SK-N-SH (cell line): ENCODE results near the gene OR10G3. TPM values are rescaled to one million over a fixed set of nuclear protein-coding genes. Genes with fewer than 3 reads are reported as not detected.

Source experiments
- CTCF ChIA-PET: fragments of 300-600, 350-600 bp; formaldehyde crosslinking; extraction: SDS; loops from one replicate; lab custom pipeline; 2021; lab: Yijun Ruan, JAX
- POLR2A ChIA-PET: fragments of 350-600 bp; sonication (Branson Sonifier 250); formaldehyde crosslinking; extraction: SDS; loops from one replicate; lab custom pipeline; 2020; ENCODE audit warnings: antibody characterized with exemption, inconsistent platforms; lab: Yijun Ruan, JAX
- DNase-seq: peaks from one replicate; pipeline ENCODE4 v3.0.0; 2012
- H2AFZ ChIP-seq: fragments of 200-600 bp; sonication (generic); 2 replicates; pipeline ENCODE4 v1.8.1; 2016; ENCODE audit warnings: antibody characterized with exemption, mild to moderate bottlenecking, low read depth
- H3F3A ChIP-seq: fragments of 200-600 bp; sonication (generic); replicated peaks from 2 replicates; pipeline ENCODE3; 2016; ENCODE audit warnings: antibody characterized with exemption, mild to moderate bottlenecking; ENCODE audit not compliant: insufficient read depth
- H3K27ac ChIP-seq, 2 experiments: fragments of 200-500 bp in 1 of 2; fragments of 200-600 bp in 1 of 2; sonication (Bioruptor generic) in 1 of 2; sonication (generic), shearing (Covaris generic) in 1 of 2; 2 replicates each; pipeline versions ENCODE4 v1.5.1 to v1.6.1; 2014 to 2016; ENCODE audit warnings: low read depth in 2 of 2, inconsistent platforms in 1 of 2, low read length in 1 of 2, mild to moderate bottlenecking in 1 of 2, mixed read lengths in 1 of 2
- H3K27me3 ChIP-seq: fragments of 200-600 bp; sonication (generic), shearing (Covaris generic); 2 replicates; pipeline ENCODE4 v1.6.1; 2016; ENCODE audit warnings: mixed run types; ENCODE audit not compliant: insufficient read depth
- H3K36me3 ChIP-seq, 2 experiments: fragments of 200-500 bp in 1 of 2; fragments of 200-600 bp in 1 of 2; sonication (Bioruptor generic) in 1 of 2; sonication (generic) in 1 of 2; replicated peaks in 1 of 2; 2 replicates each; pipeline versions ENCODE3 to v1.5.1; 2014 to 2016; ENCODE audit warnings: low read length in 1 of 2, mild to moderate bottlenecking in 1 of 2; ENCODE audit not compliant: insufficient read depth in 2 of 2, control insufficient read depth in 1 of 2
- H3K4me1 ChIP-seq, 2 experiments: fragments of 200-500 bp in 1 of 2; fragments of 200-600 bp in 1 of 2; sonication (Bioruptor generic) in 1 of 2; sonication (generic), shearing (Covaris generic) in 1 of 2; 2 replicates each; pipeline versions ENCODE4 v1.5.1 to v1.6.1; 2014 to 2016; ENCODE audit warnings: low read depth in 1 of 2, low read length in 1 of 2, mixed run types in 1 of 2; ENCODE audit not compliant: insufficient read depth in 2 of 2, control insufficient read depth in 1 of 2
- H3K4me2 ChIP-seq: fragments of 200-600 bp; sonication (generic), shearing (Covaris generic); 2 replicates; pipeline ENCODE4 v1.6.1; 2017; ENCODE audit warnings: mixed run types
- H3K4me3 ChIP-seq, 2 experiments: fragments of 200-500 bp in 1 of 2; fragments of 200-600 bp in 1 of 2; sonication (Bioruptor generic) in 1 of 2; sonication (generic), shearing (Covaris generic) in 1 of 2; 2 replicates each; pipeline versions ENCODE4 v1.5.1 to v1.8.1; 2014 to 2016; ENCODE audit warnings: low read depth in 2 of 2, inconsistent platforms in 1 of 2, low read length in 1 of 2, mild to moderate bottlenecking in 1 of 2, mixed read lengths in 1 of 2, moderate library complexity in 1 of 2
- H3K79me2 ChIP-seq: fragments of 200-600 bp; sonication (generic); 2 replicates; pipeline ENCODE4 v1.8.1; 2017; ENCODE audit warnings: mild to moderate bottlenecking; ENCODE audit not compliant: insufficient read depth
- H3K9ac ChIP-seq: fragments of 200-600 bp; sonication (generic); 2 replicates; pipeline ENCODE4 v1.6.1; 2017; ENCODE audit warnings: mixed run types
- H3K9me2 ChIP-seq: fragments of 200-600 bp; sonication (generic); 2 replicates; pipeline ENCODE4 v1.6.1; 2017; ENCODE audit warnings: mixed run types
- H3K9me3 ChIP-seq: fragments of 200-600 bp; sonication (generic); 2 replicates; pipeline ENCODE4 v1.6.1; 2017; ENCODE audit warnings: mixed run types, mild to moderate bottlenecking, moderate library complexity
- H4K20me1 ChIP-seq: fragments of 200-600 bp; sonication (generic); 2 replicates; pipeline ENCODE4 v1.6.1; 2017; ENCODE audit warnings: mild to moderate bottlenecking, mixed run types; ENCODE audit not compliant: insufficient read depth
- CHD2 ChIP-seq: fragments of 150-350 bp; IDR thresholded peaks from 2 replicates; pipeline ENCODE4 v1.6.1; 2018; ENCODE audit warnings: low read length; ENCODE audit not compliant: partially characterized antibody
- CTCF ChIP-seq: fragments of 200-600 bp; sonication (generic); IDR thresholded peaks from 2 replicates; pipeline ENCODE4 v1.6.1; 2017; ENCODE audit warnings: antibody characterized with exemption, mild to moderate bottlenecking, moderate library complexity
- ELF1 ChIP-seq: IDR thresholded peaks from 2 replicates; pipeline ENCODE4 v1.4.0; 2012
- FOXM1 ChIP-seq: IDR thresholded peaks from 2 replicates; pipeline ENCODE4 v1.4.0; 2012; ENCODE audit warnings: low read depth, mild to moderate bottlenecking
- GABPA ChIP-seq: IDR thresholded peaks from 2 replicates; pipeline ENCODE4 v1.4.0; 2012; ENCODE audit warnings: low read depth, mild to moderate bottlenecking
- GATA2 ChIP-seq: sonication (generic); formaldehyde crosslinking; IDR thresholded peaks from 2 replicates; pipeline ENCODE4 v1.5.0; 2020; ENCODE audit warnings: mild to moderate bottlenecking, missing genetic modification reagents
- IRF3 ChIP-seq: fragments of 150-350 bp; IDR thresholded peaks from 2 replicates; pipeline ENCODE4 v1.6.1; 2016; ENCODE audit warnings: mild to moderate bottlenecking, low read depth, low read length
- JUND ChIP-seq: IDR thresholded peaks from 2 replicates; pipeline ENCODE4 v1.4.0; 2012
- MAX ChIP-seq: IDR thresholded peaks from 2 replicates; pipeline ENCODE4 v1.4.0; 2012; ENCODE audit warnings: low read depth
- MEF2A ChIP-seq: IDR thresholded peaks from 2 replicates; pipeline ENCODE4 v1.4.0; 2012; ENCODE audit warnings: low read depth, borderline replicate concordance
- MXI1 ChIP-seq: IDR thresholded peaks from 2 replicates; pipeline ENCODE4 v1.6.1; 2012; ENCODE audit warnings: mild to moderate bottlenecking, low read depth, low read length, improper control_type of control experiment
- NFIC ChIP-seq: IDR thresholded peaks from 2 replicates; pipeline ENCODE4 v1.4.0; 2012; ENCODE audit warnings: borderline replicate concordance
- POLR2AphosphoS5 ChIP-seq: IDR thresholded peaks from 2 replicates; pipeline ENCODE4 v1.6.1; 2012; ENCODE audit warnings: low read depth, low read length
- RAD21 ChIP-seq: IDR thresholded peaks from 2 replicates; pipeline ENCODE4 v1.6.1; 2012; ENCODE audit warnings: mild to moderate bottlenecking, low read length
- RCOR1 ChIP-seq: fragments of 150-350 bp; IDR thresholded peaks from 2 replicates; pipeline ENCODE4 v1.6.1; 2017; ENCODE audit warnings: antibody characterized with exemption, low read length
- REST ChIP-seq: IDR thresholded peaks from 2 replicates; pipeline ENCODE4 v1.6.1; 2012; ENCODE audit warnings: mild to moderate bottlenecking, low read depth, low read length, moderate library complexity
- SMC3 ChIP-seq: IDR thresholded peaks from 2 replicates; pipeline ENCODE4 v1.6.1; 2012; ENCODE audit warnings: low read depth, low read length, improper control_type of control experiment
- TAF1 ChIP-seq: IDR thresholded peaks from 2 replicates; pipeline ENCODE4 v1.6.1; 2012; ENCODE audit warnings: low read depth, mild to moderate bottlenecking, low read length, moderate library complexity, borderline replicate concordance
- TCF12 ChIP-seq: IDR thresholded peaks from 2 replicates; pipeline ENCODE4 v1.4.0; 2012
- TEAD4 ChIP-seq: IDR thresholded peaks from 2 replicates; pipeline ENCODE4 v1.4.0; 2012; ENCODE audit warnings: mild to moderate bottlenecking, borderline replicate concordance; ENCODE audit not compliant: insufficient read depth
- USF2 ChIP-seq: fragments of 150-350 bp; IDR thresholded peaks from 2 replicates; pipeline ENCODE4 v1.6.1; 2017; ENCODE audit warnings: antibody characterized with exemption, low read length, low read depth, borderline replicate concordance
- YY1 ChIP-seq: IDR thresholded peaks from 2 replicates; pipeline ENCODE4 v1.4.0; 2012; ENCODE audit warnings: low read depth, mild to moderate bottlenecking
- ZBTB33 ChIP-seq: IDR thresholded peaks from 2 replicates; pipeline ENCODE4 v1.4.0; 2012; ENCODE audit warnings: low read depth, borderline replicate concordance
- WGBS: methylation state at CpG from one replicate; pipeline ENCODE4 v1.1.6; 2017; ENCODE audit warnings: low lambda C conversion rate; 5-methylcytosine and 5-hydroxymethylcytosine counted together
- polyA plus RNA-seq, 3 experiments: library from polyadenylated mRNA; depleted of rRNA; stranded (reverse); fragments of >200 nt; gene quantifications; 2 replicates each; pipeline ENCODE4 v1.2.3, GENCODE V29; 2012

OR10G3 gene
- polyA plus RNA-seq, 1 of the 3 experiments (the other 2 are of a cell fraction) = not detected

GRCh38 chr14:21525962-21526671 lies 53.8 kb downstream of the OR10G3 start, which contains the start of gene SALL2:
Gene SALL2, minus strand, starts transcription at chr14:21526346. Its CDS starts 219 bp downstream, at chr14:21526127.
- 4% methylated on average over 40 of the region's 43 CpGs for WGBS
- Histone ChIP-seq H2AFZ (peak within 1 kb of the TSS; percentile 91; the same call in 1 of the 2 replicates), H3K9me2 (no peaks in the 10 kb centered on the region), H3K9ac (peak within 1 kb of the TSS; percentile 80), H3K4me2 (peak within 1 kb of the TSS; percentile 89), H3F3A (no peaks in the 10 kb centered on the region), H3K4me3 (peak within 1 kb of the TSS; percentile 75 to 77), H3K79me2 (no peaks in the 10 kb centered on the region; the same call in 1 of the 2 replicates), H3K9me3 (no peaks in the 10 kb centered on the region), H3K36me3 (peaks cover 0 to 5% of the 10 kb centered on the region in 2 experiments), H4K20me1 (no peaks in the 10 kb centered on the region), H3K27ac (peak within 1 kb of the TSS in 1 of 2 experiments; percentile 82; a peak in 2 of 4 replicates), H3K4me1 (peaks cover 0 to 16% of the 10 kb centered on the region in 2 experiments; a peak in 1 of 4 replicates), H3K27me3 (peaks cover 6% of the 10 kb centered on the region; the same call in 1 of the 2 replicates)
- peak; percentile 93 for DNase-seq
- ChIA-PET CTCF (interaction anchor here (0.7 to 1.2 kb wide), 5 partner anchors 9 to 50 kb away, joined by 3 to 7 read pairs (median 4); no protein-coding TSS in a partner anchor), POLR2A (interaction anchor here (0.7 to 2.8 kb wide), 3 partner anchors 15 to 70 kb away, joined by 3 to 36 read pairs (median 5); partner anchors contain the start of genes CHD8, METTL3, RAB2B and TOX4)
- TF ChIP-seq POLR2AphosphoS5 (no peak; the same call in 1 of the 2 replicates), MEF2A (no peak), SMC3 (no peak), REST (no peak), YY1 (no peak), MAX (0 out of 2 replicates have a peak, but pooled peaks have one; percentile 27), RCOR1 (no peak), ELF1 (no peak), TAF1 (0 out of 2 replicates have a peak, but pooled peaks have one; percentile 11), JUND (no peak), RAD21 (no peak), MXI1 (peak; percentile 37; the same call in 1 of the 2 replicates), ZBTB33 (no peak), IRF3 (no peak), TEAD4 (no peak), GATA2 (peak; percentile 40; the same call in 1 of the 2 replicates), CTCF (no peak), USF2 (no peak), GABPA (no peak), FOXM1 (no peak), CHD2 (peak; percentile 92), NFIC (no peak), TCF12 (no peak)
